ENCODE measurements around the gene SIRPG. TPM values are rescaled to one million over a fixed set of nuclear protein-coding genes. Genes with fewer than 3 reads are reported as not detected.
"Not testable (repeated sequence)": the region's sequence is repeated elsewhere in the genome, so short reads cannot be mapped to it uniquely, and the experiment has no call there.

The SIRPG gene
- polyA plus RNA-seq, 5 donors: 0.24 to 0.41 (median 0.37) TPM; not detected in 2

DNA sequence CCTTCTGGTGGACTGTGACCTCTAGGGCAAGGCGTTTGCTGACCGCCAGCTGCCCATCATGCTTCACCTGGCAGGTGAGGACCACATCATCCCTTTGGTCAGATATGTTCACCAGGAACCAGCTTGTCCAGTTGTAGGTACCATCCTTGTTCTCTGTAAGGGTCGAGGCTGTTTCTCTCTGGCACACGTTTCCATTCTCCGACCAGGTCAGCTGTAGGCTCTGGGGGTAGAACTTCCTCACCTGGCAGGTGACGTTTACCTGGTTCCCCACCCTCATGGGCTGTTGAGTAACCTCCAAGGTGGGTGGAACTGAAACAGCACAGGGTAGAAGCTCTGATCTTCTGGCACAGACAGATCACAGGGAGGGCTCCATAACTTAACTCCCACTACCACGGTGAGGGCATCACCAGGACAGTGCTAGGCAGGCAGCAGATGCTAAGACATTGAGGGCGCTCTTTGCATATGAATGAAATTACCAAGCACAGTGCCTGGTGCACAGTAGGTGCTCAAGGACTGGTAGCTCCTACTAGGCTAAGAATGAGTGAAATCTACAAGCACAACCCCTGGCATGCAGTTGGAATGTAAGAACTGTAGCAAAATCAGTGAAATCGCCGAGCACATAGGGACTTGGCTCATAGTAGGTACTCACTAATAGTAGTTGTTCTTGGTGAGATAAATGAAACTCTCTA, 22.1 kb downstream of the SIRPG start:
- DNase-seq: no peak

DNA sequence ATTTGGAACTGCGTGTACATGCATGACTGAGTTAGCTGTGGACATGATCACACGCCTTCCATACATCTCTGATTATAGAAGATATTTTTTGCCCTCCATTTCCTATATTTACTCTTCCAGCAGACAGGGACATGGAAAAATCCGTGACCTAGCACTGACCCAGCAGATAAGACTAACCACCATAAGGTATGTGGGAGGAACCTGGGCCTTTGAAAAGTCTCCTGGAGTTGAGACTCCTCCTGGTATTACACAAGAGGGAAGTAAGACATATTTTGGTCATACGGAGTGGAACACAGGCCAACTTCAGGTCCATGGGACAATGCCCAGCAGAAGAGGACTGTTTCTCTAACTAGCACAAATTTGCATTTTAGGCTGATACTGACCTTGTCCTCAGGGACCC, 24.0 kb downstream of the SIRPG start:
- no peak for DNase-seq

DNA sequence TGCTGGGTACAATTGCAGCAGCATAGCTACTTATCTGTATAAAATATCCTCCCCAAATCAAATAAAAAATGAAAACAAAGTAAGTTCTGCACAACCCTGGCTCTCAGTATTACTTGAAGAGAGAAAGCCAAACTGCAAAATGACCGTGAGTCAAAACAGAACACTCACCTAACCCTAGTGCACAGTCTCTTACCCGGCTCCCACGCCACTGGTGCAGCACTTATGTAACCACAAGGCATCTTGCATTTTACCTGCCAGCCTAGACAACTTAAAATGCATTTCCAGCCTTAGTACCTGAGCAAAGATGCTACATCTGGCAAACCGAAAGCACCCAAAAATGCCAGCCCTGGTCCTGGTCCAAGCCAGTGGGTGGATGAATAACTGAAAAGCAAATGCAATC, 25.4 kb downstream of the SIRPG start:
- no peak for DNase-seq

DNA sequence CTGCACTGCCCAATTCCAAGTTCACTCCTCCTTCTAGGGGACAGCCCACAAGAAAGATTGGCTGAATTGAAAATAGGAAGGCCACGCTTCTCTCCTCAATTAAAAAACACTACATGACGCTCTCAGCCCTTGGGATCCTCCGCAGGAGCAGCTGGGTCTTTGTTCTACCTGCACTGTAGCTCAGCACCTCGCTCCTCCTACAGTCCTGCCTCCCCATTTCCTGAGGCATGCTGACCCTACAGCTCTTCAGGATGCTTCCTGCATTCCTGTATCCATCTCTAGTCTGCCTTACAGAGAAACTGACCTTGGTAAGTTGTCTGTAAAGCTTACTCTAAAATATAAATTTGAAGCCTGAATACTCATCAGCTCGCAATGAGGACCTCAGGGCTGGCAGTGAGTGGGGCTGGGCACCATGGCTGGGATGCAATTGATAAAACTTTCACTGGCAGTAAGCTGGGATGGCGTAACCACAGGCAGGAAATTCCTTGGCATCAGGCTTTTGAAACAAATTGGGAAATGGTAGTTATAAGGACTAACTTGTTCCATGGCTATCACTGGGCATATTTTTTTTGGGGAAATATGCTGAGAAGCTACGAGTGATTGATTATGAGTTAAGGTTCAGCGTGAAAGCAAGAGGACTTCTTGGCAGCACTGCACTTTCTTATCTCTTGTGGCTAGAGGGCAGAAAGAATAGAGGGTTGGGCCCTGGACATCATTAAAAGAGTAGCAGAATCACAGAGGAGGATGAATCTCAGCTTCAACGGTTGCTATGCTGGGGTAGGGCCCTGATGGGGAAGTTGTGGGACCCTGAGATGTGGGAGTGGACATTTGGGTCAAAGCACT, 26.0 kb downstream of the SIRPG start:
- DNase-seq: no peak

DNA sequence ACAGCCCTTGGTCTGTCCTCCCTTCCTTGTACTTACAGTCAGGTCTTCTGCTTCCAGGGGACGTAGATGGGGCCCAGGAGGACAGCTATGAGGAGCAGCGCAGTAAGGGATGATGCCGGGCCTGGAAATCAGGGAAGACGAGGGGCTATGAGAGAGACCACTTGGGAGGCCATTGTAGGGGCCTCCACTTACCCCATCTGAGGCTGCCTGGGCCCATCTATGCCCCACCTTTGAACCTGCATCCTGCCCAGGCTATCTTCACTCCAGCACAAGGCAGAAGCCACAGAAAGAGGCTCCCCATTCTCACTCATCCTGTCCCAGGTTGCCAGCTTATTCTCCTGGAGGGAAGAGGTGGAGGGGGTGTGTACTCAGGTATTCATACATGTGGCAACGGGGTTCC, 27.4 kb downstream of the SIRPG start:
- DNase-seq: no peak

DNA sequence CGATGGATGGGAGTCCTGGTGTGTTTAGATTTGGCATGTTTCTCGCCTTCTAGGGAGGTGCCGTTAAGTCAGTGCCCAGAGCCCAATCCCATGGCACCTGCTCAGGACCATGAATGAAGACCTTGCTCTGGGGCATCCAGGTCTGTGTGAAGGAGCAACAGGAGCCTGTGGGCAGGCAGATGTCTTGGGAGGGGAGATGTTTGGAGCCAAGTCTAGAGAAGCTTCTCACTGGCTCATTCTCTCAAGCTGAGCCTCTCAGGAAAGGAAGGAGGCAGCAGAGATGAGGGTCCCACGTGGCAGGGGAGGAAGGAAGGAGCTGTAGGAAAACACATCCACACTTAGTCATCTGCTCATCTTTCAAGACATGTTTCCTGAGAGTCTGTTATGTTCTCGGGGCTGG, 28.3 kb downstream of the SIRPG start:
- no peak for DNase-seq

DNA sequence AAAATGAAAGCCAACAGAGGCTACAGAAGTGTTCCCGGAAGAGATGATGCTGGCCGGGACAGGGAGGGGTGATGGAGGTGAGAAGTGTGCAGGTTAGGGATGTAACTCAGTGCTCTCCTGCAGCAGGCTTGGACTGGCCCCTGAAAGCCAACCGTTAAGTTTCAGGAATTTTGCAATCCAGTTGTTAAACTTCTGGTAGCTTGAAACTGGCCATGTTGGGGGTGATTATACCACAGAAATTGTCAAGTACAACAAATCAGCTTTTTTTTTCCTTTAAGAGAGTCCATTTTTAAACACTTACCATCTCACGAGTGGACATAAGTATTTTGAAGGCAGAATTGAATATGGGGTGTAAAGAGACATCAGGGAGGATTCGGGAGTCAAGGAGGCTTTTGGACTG, 29.0 kb downstream of the SIRPG start:
- DNase-seq: no peak

DNA sequence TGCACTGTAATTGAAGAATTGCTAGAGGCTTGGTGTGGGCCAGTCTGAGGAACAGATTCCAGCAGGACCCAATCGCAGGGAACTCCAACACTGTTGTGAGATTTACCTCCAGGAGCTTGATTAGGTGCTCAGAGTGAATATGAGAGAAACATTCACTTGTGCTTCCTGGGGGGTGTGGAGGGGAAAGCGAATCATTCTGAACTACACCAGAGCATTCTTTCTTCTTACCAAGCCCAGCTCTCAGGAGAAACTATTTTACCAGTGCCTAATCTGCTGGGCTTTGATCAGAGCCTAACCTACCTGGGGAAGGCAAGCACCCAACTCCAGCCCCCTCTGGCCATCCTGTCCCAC, 30.4 kb downstream of the SIRPG start:
- DNase-seq: no peak

DNA sequence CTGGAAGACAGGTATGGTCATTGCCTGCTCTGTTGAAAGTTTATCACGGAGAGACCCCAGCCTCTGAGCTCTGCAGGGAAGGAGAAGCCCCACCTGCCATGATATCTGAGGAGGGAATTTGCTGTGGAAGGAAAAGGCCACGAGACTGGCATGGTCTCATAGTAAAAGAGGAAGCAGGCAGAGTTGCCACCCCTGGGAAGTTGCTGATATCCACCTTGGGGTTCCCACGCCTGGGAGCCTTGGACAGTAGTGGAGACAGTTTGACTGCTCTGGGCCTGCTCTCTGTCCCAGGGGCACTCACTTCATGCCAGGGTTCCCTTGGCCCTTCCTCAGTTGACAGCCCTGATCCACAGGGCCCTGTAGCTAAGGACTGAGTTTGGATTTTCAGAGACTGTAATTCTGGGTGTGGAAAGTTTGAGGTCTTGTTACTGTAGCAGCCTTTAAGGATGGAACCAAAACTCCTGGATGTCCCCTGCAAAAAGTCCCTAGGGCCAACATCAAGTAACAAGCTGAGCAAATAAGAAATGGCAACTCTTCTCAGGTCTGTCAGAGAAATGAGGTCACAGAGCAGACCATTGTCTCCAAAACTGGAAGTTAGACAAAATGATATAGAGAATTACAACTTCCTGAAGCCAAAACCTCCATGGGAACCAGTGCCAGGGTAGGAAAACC, 30.9 kb downstream of the SIRPG start:
- no peak for DNase-seq

DNA sequence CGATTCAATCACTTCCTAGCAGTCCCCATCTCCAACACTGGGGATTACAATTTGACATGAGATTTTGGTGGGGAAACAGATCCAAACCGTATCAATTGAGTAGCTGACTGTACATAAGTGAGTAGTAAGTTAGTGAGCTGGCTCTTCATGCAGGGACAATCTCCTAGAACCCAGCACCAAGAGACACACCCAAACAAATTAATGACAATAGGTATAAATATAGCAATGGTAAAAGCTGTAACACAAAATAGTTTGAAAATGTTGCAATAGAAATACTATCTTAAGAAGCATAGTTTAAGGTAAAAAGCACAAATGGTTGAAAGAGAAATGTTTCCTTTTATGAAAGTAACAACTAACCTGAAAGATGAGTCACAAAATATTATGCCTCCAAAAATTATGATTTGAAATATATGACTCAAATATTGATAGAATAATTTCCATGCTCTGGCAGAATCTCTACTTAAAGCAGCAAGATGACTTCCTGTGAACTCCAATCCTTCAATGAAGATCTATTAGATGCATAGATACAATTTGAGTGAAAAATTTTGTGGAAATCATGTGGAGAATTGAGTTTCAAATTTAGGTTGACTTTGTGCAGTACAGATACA, 32.4 kb downstream of the SIRPG start:
- DNase-seq: no peak

DNA sequence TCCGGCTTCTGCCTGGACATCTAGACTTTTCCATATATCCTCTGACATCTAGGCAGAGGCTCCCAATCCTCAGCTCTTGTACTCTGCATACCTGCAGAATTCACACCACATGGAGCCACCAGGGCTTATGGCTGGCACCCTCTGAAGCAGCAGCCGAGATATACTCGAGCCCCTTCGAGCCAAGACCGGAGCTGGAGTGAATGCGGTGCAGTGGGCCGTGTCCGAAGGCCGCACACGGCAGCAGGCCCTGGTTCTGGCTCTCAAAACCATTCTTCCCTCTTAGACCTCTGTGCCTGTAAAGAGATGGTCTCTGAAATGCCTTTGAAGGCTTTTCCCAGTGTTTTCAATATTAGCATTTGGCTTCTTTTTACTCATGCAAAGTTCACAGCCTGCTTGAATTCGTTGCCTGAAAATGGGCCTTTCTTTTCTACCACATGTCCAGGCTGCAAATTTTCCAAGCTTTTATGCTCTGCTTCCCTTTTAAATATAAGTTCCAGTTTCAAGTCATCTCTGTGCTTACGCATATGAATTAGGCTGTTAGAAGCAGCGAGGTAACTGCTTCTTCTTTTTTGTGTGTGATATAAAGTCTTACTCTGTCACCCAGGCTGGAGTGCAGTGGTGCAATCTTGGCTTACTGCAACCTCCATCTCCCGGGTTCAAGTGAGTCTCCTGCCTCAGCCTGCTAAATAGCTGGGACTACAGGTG, 33.9 kb downstream of the SIRPG start:
- no peak for DNase-seq

DNA sequence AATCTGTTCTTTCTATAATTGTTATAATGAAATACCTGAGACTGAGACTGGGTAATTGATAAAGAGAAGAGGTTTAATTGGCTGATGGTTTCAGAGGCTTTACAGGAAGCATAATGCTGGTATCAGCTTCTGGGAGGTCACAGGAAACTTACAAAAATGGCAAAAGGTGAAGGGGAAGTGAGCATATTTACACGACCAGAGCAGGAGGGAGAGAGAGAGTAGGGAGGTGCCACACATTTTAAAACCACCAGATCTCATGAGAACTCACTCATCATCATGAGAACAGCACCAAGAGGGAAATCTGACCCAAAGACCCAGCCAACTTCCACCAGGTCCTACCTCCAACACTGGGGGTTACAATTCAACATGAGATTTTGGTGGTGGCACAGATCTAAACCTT, 35.1 kb downstream of the SIRPG start:
- DNase-seq: no peak

DNA sequence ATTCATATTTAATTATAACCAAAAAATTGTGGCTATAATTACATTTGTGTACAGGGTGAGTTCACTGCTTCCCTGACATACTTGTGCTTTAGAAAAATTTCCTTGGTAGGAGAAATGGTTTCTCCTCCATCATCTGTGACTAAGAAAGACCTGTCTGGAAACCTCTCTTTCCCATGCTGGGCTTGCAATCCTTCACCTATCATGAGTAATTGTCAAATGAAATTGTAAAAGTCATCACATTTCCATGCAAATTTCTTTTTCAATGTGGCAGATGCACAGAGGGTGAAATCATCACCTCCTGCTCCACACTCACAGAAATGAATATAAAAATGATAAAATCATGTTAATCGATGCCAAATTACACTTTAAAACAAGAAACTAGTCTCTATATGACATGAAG, 36.3 kb downstream of the SIRPG start:
- no peak for DNase-seq

DNA sequence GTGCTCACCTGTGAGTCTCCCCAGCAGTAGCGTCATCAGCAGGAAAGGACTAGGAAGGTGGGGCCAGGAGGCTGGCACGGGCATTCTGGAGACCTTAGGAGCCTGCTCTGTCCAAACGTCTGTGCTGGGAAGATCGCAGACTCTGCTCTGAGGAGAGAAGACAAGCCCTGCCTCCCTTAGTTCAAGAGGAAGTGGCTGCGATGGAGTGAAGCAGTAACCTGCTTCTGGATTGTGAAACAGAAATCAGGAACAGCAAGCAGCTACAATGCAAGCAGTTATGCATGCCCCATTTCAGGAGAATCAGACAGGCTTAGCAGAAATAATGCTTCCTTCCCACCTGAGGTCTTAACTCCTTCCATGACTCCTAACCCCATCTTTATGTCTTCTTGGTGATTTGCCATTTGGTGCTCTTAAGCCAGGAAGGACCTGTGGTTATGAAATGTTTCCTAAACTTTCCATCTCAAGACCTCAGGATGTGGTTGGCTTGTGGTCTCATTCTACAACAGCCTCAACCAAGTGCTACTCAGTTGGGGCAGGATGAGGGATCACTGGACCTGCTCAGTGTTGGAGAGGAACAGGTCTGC, 37.6 kb downstream of the SIRPG start, which contains the start of gene SIRPB1:
Gene SIRPB1, minus strand, starts transcription at position 149 of the 584 bp plus-strand sequence. Its CDS starts 65 bp downstream, at position 84.
- DNase-seq: no peak

DNA sequence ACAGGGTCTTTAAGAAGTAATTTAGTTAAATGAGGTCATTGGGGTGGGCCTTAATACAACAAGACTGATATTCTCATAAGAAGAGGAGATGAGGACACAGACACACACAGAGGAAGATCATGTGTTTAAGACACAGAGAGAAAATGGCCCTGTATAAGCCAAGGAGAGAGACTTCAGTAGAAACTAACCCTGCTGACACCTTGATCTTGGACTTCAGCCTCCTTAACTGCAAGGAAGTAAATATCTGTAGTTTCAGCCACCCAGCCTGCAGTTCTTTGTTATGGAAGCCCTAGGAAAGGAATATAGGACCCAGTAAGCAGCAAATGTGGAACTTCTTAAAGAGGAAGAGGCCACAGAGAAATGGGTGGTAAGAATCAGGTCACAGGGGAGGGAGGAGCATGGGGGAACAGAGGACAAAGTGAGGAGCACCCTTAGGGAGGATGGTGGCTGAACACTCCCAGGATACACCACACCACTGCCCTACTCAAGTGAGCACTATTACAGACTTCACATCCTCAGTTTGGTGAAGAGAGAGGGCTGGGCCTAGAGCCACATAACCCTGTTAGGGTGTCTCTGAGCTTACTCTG, 38.5 kb downstream of the SIRPG start:
- no peak for DNase-seq

DNA sequence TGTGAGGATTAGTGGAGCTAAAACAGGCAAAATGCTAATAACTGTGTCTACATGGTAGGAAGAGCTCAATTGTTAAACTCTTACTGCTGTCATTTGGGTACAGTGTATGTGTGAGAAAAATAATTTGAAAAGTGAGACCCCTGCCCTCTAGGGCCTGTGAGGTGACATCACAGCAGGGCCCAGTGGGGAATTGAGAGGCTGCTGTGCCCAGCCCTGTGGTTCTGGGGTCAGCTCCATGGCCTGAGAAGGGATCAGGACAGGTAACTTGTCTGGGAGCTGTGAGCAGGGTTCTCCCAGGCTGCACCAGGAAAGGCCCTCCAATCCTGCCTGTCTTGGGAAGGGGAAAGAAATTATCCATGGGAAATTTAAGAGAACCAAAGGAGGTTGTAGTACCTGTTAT, 39.1 kb downstream of the SIRPG start:
- DNase-seq: no peak

DNA sequence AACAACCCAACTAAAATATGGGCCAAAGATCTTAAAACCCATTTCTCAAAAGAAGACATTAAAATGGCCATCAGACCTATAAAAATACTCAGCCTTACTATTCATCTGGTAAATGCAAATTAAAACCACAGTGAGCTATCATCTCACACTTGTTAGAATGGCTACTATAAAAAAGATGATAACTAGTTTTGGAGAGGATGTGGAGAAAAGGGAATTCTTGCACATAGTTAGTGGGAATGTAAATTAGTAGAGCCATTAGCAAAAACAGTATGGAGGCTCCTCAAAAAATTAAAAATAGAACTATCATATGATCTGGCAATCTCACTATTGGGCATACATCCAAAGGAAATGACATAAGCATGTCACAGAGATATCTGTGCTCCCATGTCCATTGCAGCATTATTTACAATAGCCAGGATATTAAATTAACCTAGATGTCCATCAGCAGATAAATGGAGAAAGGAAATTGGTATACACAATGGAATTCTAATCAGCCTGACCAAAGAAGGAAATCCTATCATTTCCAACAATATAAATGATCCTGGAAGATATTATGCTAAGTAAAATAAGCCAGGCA, 40.6 kb downstream of the SIRPG start:
- peak; percentile 11 to 14 for DNase-seq

DNA sequence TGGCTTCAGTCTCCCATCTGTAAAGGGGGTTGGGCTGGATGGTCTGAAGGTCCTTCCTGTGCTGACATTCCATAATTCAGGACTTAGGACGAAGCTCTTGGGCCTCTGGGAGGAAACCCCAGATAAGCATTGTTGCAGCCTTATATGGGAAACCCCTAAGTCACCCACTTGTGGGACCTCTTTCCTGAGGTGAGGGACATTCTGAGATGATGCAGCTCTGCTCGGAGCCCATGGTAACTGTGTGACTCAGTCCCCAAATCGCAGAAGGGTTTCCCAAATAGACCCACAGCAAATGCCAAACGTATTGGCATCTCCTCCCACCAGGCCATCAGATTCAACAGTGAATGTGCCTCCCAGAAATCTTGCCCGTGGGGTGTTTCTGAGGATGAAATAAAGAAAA, 47.2 kb downstream of the SIRPG start:
- DNase-seq: not testable (repeated sequence)

DNA sequence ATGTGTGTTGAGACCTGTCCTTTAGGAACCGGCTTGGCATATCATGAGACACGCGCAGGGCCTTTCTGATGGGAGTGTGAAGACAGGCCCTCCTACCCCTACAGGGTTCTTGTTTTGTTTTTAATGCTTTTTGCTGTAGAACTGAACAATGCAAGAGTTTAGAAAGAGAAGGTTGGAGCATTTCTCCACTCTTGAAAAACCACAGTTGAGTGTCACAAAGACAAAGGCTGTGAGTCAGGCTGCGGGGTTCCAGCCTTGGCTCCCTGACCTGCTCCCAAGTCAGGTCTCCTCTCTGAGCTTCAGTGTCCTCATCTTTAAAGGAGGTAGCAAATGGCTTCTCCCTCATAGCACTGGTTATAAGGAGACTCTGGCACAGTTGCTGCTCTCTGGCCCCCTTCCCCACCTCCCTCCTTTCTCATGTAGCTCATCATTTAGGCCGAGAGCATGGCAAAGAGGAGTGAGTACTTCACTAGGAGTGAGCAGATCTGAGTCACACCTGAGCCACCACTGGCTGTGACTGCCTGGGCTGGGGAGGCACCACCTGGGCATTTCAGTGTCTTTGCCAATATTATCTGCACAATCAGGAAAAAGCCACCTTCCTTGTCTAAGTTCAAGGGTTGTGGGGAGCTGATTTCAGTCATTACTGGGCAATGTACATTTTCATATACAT, 48.8 kb downstream of the SIRPG start:
- not testable (repeated sequence) for DNase-seq

DNA sequence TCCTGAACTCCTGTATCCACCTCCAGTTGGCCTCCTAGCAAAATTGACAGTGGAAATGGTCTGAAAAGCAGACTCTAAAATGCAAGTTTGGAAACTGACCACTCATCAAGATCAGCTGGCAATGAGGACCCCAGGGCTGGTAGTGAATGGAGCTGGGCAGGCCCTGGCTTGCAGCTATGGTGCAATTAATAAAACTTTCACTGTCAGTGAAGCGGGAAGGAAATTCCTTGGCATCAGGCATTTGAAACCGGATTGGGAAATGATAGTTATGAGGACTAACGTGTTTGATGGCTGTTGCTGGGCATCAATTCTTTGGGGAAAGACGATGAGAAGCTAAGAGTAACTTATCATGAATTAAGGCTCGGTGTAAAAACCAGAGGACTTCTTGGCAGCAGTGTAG, 56.8 kb downstream of the SIRPG start:
- no peak for DNase-seq

Measured in right lung (tissue), 5 donors.